ENCODE results near the gene CCDC38.

Gene CCDC38

DNA sequence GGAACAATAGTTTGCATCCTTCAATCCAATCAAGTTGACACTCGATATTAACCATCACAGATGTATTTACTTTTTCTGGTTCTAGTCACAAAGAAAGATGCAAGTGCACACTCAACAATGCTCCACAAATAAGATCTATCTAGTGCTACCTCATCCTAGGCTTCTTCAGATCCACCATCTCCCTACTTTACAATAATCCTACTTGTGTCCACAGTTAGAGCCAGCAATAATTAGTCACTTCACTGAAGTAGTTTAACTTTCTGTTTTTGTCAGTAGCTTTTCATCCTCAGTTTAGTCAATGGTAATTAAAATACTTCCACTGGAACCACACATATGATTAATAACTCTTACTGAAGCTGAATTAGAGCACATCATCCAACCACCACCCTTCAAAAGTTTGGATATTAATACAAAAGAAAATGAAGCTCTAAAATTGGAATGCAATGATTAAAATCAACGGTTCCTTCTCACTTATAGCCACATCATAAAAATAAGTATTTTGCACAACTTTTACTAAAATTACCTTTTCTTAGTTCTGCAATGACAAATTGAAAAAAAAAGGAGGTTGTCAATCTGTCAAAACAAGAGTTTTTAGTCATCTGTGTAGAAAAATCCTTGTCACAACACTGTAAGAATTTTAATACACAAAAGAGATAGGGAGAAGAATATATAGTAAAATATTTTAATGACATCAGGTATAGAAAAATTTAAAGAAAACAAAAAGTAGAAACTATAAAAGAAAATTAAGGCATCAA lies 111.9 kb downstream of the CCDC38 start:
- no peak for DNase-seq

DNA sequence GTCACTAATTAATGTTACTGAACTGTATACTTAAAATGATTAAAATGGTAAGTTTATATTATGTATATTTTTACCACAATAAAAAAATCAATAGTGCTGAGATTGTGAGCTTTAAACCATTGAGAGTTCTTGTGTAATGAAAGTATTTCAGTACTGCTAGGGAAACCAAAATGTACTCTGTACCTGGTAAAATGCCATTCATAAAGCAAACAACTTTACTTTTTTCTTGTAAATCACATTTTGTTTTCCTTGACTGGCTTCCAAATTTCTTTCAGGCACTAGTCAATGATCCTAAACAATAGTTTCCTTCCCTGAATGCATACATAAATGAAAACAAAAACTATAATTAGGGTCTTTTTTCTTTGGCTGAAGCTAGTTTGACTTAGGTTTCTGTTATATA lies 113.0 kb downstream of the CCDC38 start:
- DNase-seq = no peak

GRCh38 chr12:95820096-95820703 lies 122.2 kb downstream of the CCDC38 start:
- DNase-seq = no peak
